Body of pancreas (tissue), 4 donors: ENCODE measurements around the gene PUS7L. TPM values are rescaled to one million over a fixed set of nuclear protein-coding genes. Genes with fewer than 3 reads are reported as not detected.
"Not testable (repeated sequence)": the region's sequence is repeated elsewhere in the genome, so short reads cannot be mapped to it uniquely, and the experiment has no call there.

Source experiments
- ATAC-seq: fragments of 150-250 bp; one replicate; pipeline ENCODE4 v1.9.1; 2016
- DNase-seq, 4 donors: peaks; one replicate each; pipeline ENCODE4 v3.0.0-alpha.2; 2019
- H3K27ac ChIP-seq, 4 donors: fragments of 200-600 bp; sonication (generic); 1 replicate in 3 of 4; 2 replicates in 1 of 4; pipeline versions ENCODE4 v1.5.1 to v1.6.1; 2016 to 2019; ENCODE audit warnings: mild to moderate bottlenecking in 1 of 4, mixed read lengths in 1 of 4, moderate library complexity in 1 of 4
- H3K27me3 ChIP-seq, 2 donors: fragments of 200-600 bp; sonication (generic); one replicate each; pipeline ENCODE4 v1.6.0; 2016; ENCODE audit warnings: mild to moderate bottlenecking in 1 of 2
- H3K36me3 ChIP-seq, 2 donors: fragments of 200-600 bp; sonication (generic); replicated peaks in 1 of 2; 2 replicates each; pipeline ENCODE4 v1.5.1; 2016; ENCODE audit warnings: low read depth in 2 of 2; ENCODE audit not compliant: insufficient read depth in 1 of 2
- H3K4me1 ChIP-seq: fragments of 200-600 bp; sonication (generic); one replicate; pipeline ENCODE4 v1.6.0; 2016
- H3K4me3 ChIP-seq, 2 donors: fragments of 200-600 bp; sonication (generic); 1 replicate in 1 of 2; 2 replicates in 1 of 2; pipeline ENCODE4 v1.5.1; 2016 to 2019
- H3K9me3 ChIP-seq, 3 donors: fragments of 200-600 bp; sonication (generic); 1 replicate in 2 of 3; 2 replicates in 1 of 3; pipeline ENCODE4 v1.5.1; 2016
- CTCF ChIP-seq, 7 experiments: fragments of 450-650 bp in 4 of 7; fragments of 200-600 bp in 3 of 7; sonication (generic) in 3 of 7; IDR thresholded peaks; one replicate each; pipeline ENCODE4 v1.5.1; 2016 to 2019; ENCODE audit warnings: antibody characterized with exemption in 7 of 7
- POLR2A ChIP-seq, 3 donors: fragments of 450-650 bp; IDR thresholded peaks; one replicate each; pipeline ENCODE4 v1.6.1; 2016; ENCODE audit warnings: antibody characterized with exemption in 3 of 3, mild to moderate bottlenecking in 2 of 3
- WGBS, 2 donors: methylation state at CpG; one replicate each; pipeline ENCODE4 v1.1.5; 2017; 5-methylcytosine and 5-hydroxymethylcytosine counted together
- intact Hi-C: fragments of 100-400 bp; cut with DNase I; formaldehyde crosslinking; loops from one replicate; pipeline ENCODE4 v1.15.1; 2023
- total RNA-seq, 2 donors: library from RNA; depleted of rRNA; stranded (reverse); fragments of >200 nt; gene quantifications; one replicate each; pipeline ENCODE4 v1.1.0, GENCODE V29; 2016

PUS7L gene
- total RNA-seq, 2 donors from 2014 or later = 7.3 to 14.8 TPM

- H3K4me3 ChIP-seq = no peak overlapping the region
- TF ChIP-seq POLR2A (IDR thresholded peaks at IDR 0.05) = no peak
- no peak for TF ChIP-seq CTCF (IDR thresholded peaks at IDR 0.05)
- no peak for ATAC-seq
These were observed 4.6 kb downstream of the PUS7L start for GRCh38 chr12:43754015-43754414.

DNA sequence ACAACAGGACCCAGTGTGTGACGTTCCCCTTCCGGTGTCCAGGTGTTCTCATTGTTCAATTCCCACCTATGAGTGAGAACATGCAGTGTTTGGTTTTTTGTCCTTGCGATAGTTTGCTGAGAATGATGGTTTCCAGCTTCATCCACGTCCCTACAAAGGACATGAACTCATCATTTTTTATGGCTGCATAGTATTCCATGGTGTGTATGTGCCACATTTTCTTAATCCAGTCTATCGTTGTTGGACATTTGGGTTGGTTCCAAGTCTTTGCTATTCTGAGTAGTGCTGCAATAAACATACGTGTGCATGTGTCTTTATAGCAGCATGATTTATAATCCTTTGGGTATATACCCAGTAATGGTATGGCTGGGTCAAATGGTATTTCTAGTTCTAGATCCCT is 7.2 kb downstream of the PUS7L start:
- DNase-seq, H3K4me3 ChIP-seq, H3K9me3 ChIP-seq, intact Hi-C loops, ATAC-seq, H3K27ac ChIP-seq, H3K36me3 ChIP-seq, H3K27me3 ChIP-seq: not testable (repeated sequence)
- WGBS, 2 donors = 93 to 95% methylated on average over 3 to 6 of the region's 6 CpGs
- peaks cover 13% of the 10 kb centered on the region for H3K4me1 ChIP-seq

More at GRCh38 chr12:43754015-43754414, 4.6 kb downstream of the PUS7L start:
- Histone ChIP-seq H3K4me1 (peaks cover 24% of the 10 kb centered on the region), H3K36me3 (no peaks in the 10 kb centered on the region), H3K27ac (no peak overlapping the region), H3K9me3 (no peaks in the 10 kb centered on the region), H3K27me3 (no peaks in the 10 kb centered on the region)
- WGBS, 2 donors = 86 to 88% methylated on average over 3 of the region's 3 CpGs
- intact Hi-C loops = no loop called here
- DNase-seq = no peak

DNA sequence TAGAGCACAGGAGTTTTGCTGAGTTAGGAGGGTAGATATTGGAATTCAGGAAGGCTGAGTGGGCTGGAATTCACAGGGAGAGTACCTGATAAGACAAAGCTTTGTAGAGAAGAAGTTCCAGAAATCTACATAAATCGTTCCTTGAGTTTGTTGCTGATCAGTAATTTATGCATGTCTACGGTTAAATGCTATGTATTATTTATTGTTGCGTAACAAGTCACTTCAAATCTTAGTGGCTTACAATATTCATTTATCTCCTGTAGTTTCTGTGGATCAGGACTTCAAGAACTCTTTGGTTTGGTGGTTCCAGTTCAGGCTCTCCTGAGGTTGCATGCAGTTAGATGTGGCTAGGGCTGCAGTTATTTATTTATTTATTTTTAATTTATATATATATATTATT is 7.8 kb downstream of the PUS7L start:
- intact Hi-C loops = no loop called here
- DNase-seq (no peak), ATAC-seq (no peak)
- Histone ChIP-seq H3K36me3 (peaks cover 0 to 1% of the 10 kb centered on the region in 2 donors), H3K4me1 (peaks cover 8% of the 10 kb centered on the region), H3K27me3 (no peaks in the 10 kb centered on the region), H3K27ac (no peak overlapping the region), H3K9me3 (no peaks in the 10 kb centered on the region), H3K4me3 (no peak overlapping the region)
- WGBS, 2 donors = 75 to 91% methylated on average over 3 of the region's 3 CpGs
- TF ChIP-seq POLR2A (IDR thresholded peaks at IDR 0.05) = no peak
- TF ChIP-seq CTCF (IDR thresholded peaks at IDR 0.05) = no peak

- no peaks in the 10 kb centered on the region for H3K9me3 ChIP-seq
- ATAC-seq = no peak
- H3K4me3 ChIP-seq = no peak overlapping the region
- H3K27ac ChIP-seq = no peak overlapping the region
- intact Hi-C loops = no loop called here
- H3K27me3 ChIP-seq = no peaks in the 10 kb centered on the region
- 97 to 100% methylated on average over 5 of the region's 5 CpGs for WGBS, 2 donors
- H3K4me1 ChIP-seq = peaks cover 6% of the 10 kb centered on the region
- TF ChIP-seq POLR2A (IDR thresholded peaks at IDR 0.05) (no peak), CTCF (IDR thresholded peaks at IDR 0.05) (no peak)
- DNase-seq = no peak
- peaks cover 0 to 6% of the 10 kb centered on the region in 2 donors for H3K36me3 ChIP-seq
These were observed 9.6 kb downstream of the PUS7L start for GRCh38 chr12:43749016-43749415.

- Histone ChIP-seq H3K27me3 (no peaks in the 10 kb centered on the region), H3K27ac (no peak overlapping the region), H3K4me1 (no peaks in the 10 kb centered on the region), H3K36me3 (peaks cover 4 to 9% of the 10 kb centered on the region in 2 donors), H3K4me3 (no peak overlapping the region), H3K9me3 (no peaks in the 10 kb centered on the region)
- TF ChIP-seq POLR2A (IDR thresholded peaks at IDR 0.05) (no peak), CTCF (IDR thresholded peaks at IDR 0.05) (no peak)
- intact Hi-C loops = no loop called here
- ATAC-seq (no peak), DNase-seq (no peak)
These were observed 13.8 kb downstream of the PUS7L start for GRCh38 chr12:43744826-43745225.
